Superior temporal gyrus (tissue), 1 donor: Measurements from ENCODE around the gene MAGI1.
"Not testable (repeated sequence)": the region's sequence is repeated elsewhere in the genome, so short reads cannot be mapped to it uniquely, and the experiment has no call there.

Experiments
- DNase-seq: peaks from one replicate; pipeline ENCODE4 v3.0.0-alpha.2; 2016; ENCODE audit errors: extremely low spot score

Gene MAGI1

GRCh38 chr3:65628978-65629377 is 409.7 kb downstream of the MAGI1 start:
- DNase-seq, result no peak

GRCh38 chr3:65627062-65627461 is 411.7 kb downstream of the MAGI1 start:
- DNase-seq, result no peak

- no peak for DNase-seq
Observed at GRCh38 chr3:65625305-65625704, 413.4 kb downstream of the MAGI1 start.

GRCh38 chr3:65623362-65623761 is 415.4 kb downstream of the MAGI1 start:
- DNase-seq, result no peak

GRCh38 chr3:65619888-65620287 is 418.8 kb downstream of the MAGI1 start:
- DNase-seq, result no peak

- peak; percentile 71 for DNase-seq
Observed at GRCh38 chr3:65619451-65619881, 419.3 kb downstream of the MAGI1 start.

GRCh38 chr3:65618599-65618998 is 420.1 kb downstream of the MAGI1 start:
- no peak for DNase-seq

- no peak for DNase-seq
Observed at GRCh38 chr3:65617787-65618186, 420.9 kb downstream of the MAGI1 start.

GRCh38 chr3:65617209-65617608 is 421.5 kb downstream of the MAGI1 start:
- DNase-seq, result no peak

- no peak for DNase-seq
Observed at GRCh38 chr3:65616563-65616962, 422.2 kb downstream of the MAGI1 start.

- DNase-seq, result no peak
Observed at GRCh38 chr3:65615329-65615728, 423.4 kb downstream of the MAGI1 start.

GRCh38 chr3:65614585-65614984 is 424.1 kb downstream of the MAGI1 start:
- no peak for DNase-seq

GRCh38 chr3:65607965-65608460 is 430.7 kb downstream of the MAGI1 start:
- not testable (repeated sequence) for DNase-seq

- no peak for DNase-seq
Observed at GRCh38 chr3:65607101-65607500, 431.6 kb downstream of the MAGI1 start.

GRCh38 chr3:65605876-65606432 is 432.8 kb downstream of the MAGI1 start:
- no peak for DNase-seq

- DNase-seq, result peak; percentile 58
Observed at GRCh38 chr3:65604863-65605526, 433.7 kb downstream of the MAGI1 start.

- DNase-seq, result no peak
Observed at GRCh38 chr3:65603631-65604030, 435.1 kb downstream of the MAGI1 start.

- no peak for DNase-seq
Observed at GRCh38 chr3:65600888-65601287, 437.8 kb downstream of the MAGI1 start.

- peak; percentile 64 for DNase-seq
Observed at GRCh38 chr3:65597952-65598413, 440.7 kb downstream of the MAGI1 start.

- DNase-seq, result peak; percentile 86
Observed at GRCh38 chr3:65597226-65597951, 441.3 kb downstream of the MAGI1 start.

GRCh38 chr3:65596571-65597225 is 442.0 kb downstream of the MAGI1 start:
- DNase-seq, result peak; percentile 84

- DNase-seq, result peak; percentile 65
Observed at GRCh38 chr3:65596029-65596300, 442.8 kb downstream of the MAGI1 start.
